GM23338 (cell line): Measurements from ENCODE around the gene TCTA. TPM values are rescaled to one million over a fixed set of nuclear protein-coding genes. Genes with fewer than 3 reads are reported as not detected.

Experiments used
- ATAC-seq: fragments of 200-7000 bp; cut with Tn5 transposase; 3 replicates; pipeline ENCODE4 v1.9.1; 2020
- DNase-seq: peaks from one replicate; pipeline ENCODE4 v3.0.0-alpha.2; 2015; ENCODE audit warnings: low spot score
- H2AFZ ChIP-seq: fragments of 200-600 bp; sonication (generic); 2 replicates; pipeline ENCODE4 v1.8.0; 2016; ENCODE audit warnings: antibody characterized with exemption, mild to moderate bottlenecking, moderate library complexity
- H3F3A ChIP-seq: fragments of 200-600 bp; sonication (generic); replicated peaks from 2 replicates; pipeline ENCODE4 v1.8.0; 2017; ENCODE audit warnings: antibody characterized with exemption, mixed run types, low read depth
- H3K27ac ChIP-seq: fragments of 200-600 bp; sonication (generic); 2 replicates; pipeline ENCODE4 v1.6.1; 2016; ENCODE audit warnings: low read depth
- H3K27me3 ChIP-seq: fragments of 200-600 bp; sonication (generic); 2 replicates; pipeline ENCODE4 v1.8.0; 2016; ENCODE audit warnings: mild to moderate bottlenecking, mixed run types, moderate library complexity; ENCODE audit not compliant: insufficient read depth
- H3K36me3 ChIP-seq: fragments of 200-600 bp; sonication (generic); 2 replicates; pipeline ENCODE4 v1.8.0; 2016; ENCODE audit warnings: mild to moderate bottlenecking; ENCODE audit not compliant: insufficient read depth
- H3K4me1 ChIP-seq: fragments of 200-600 bp; sonication (generic); 2 replicates; pipeline ENCODE4 v1.8.0; 2016; ENCODE audit warnings: mild to moderate bottlenecking, moderate library complexity; ENCODE audit not compliant: insufficient read depth
- H3K4me2 ChIP-seq: fragments of 200-600 bp; sonication (generic); 2 replicates; pipeline ENCODE4 v1.7.1; 2017; ENCODE audit warnings: mixed run types
- H3K4me3 ChIP-seq: fragments of 200-600 bp; sonication (generic); 2 replicates; pipeline ENCODE4 v1.6.1; 2016; ENCODE audit warnings: mixed run types
- H3K79me2 ChIP-seq: fragments of 200-600 bp; sonication (generic); replicated peaks from 2 replicates; pipeline ENCODE4 v1.8.0; 2017; ENCODE audit warnings: mild to moderate bottlenecking; ENCODE audit not compliant: insufficient read depth
- H3K9me2 ChIP-seq: fragments of 200-600 bp; sonication (generic); 2 replicates; pipeline ENCODE4 v1.8.0; 2017; ENCODE audit not compliant: insufficient read depth
- H4K20me1 ChIP-seq: fragments of 200-600 bp; sonication (generic); replicated peaks from 2 replicates; pipeline ENCODE4 v1.8.0; 2017; ENCODE audit warnings: mild to moderate bottlenecking; ENCODE audit not compliant: insufficient read depth
- H3K27ac Mint-ChIP-seq: 2 replicates; pipeline ENCODE4 v1.8.0; 2020; ENCODE audit warnings: inconsistent platforms, mild to moderate bottlenecking, moderate library complexity, mixed read lengths
- H3K27me3 Mint-ChIP-seq: 3 replicates; pipeline ENCODE4 v1.8.0; 2022; ENCODE audit warnings: low read depth, mild to moderate bottlenecking, moderate library complexity, mixed read lengths, inconsistent platforms; ENCODE audit not compliant: insufficient read depth, poor library complexity
- H3K36me3 Mint-ChIP-seq: 3 replicates; pipeline ENCODE4 v1.8.0; 2021; ENCODE audit warnings: low read depth, mild to moderate bottlenecking, inconsistent platforms, moderate library complexity, mixed read lengths
- H3K4me1 Mint-ChIP-seq: 3 replicates; pipeline ENCODE4 v1.8.0; 2020; ENCODE audit warnings: mild to moderate bottlenecking, inconsistent platforms, mixed read lengths
- H3K4me3 Mint-ChIP-seq: 3 replicates; pipeline ENCODE4 v1.8.0; 2021; ENCODE audit warnings: moderate library complexity, mild to moderate bottlenecking, inconsistent platforms, mixed read lengths
- H3K9me3 Mint-ChIP-seq: 3 replicates; pipeline ENCODE4 v1.8.0; 2020; ENCODE audit warnings: moderate library complexity, mild to moderate bottlenecking, inconsistent platforms, mixed read lengths
- EZH2phosphoT487 ChIP-seq: fragments of 200-600 bp; sonication (generic); IDR thresholded peaks from one replicate; pipeline ENCODE4 v1.8.1; 2018; ENCODE audit warnings: antibody characterized with exemption; ENCODE audit not compliant: unreplicated experiment
- JUNB ChIP-seq: IDR thresholded peaks from one replicate; pipeline ENCODE4 v1.6.1; 2016; ENCODE audit warnings: antibody characterized with exemption; ENCODE audit not compliant: unreplicated experiment
- NANOG ChIP-seq: IDR thresholded peaks from 2 replicates; pipeline ENCODE4 v1.6.1; 2016; ENCODE audit warnings: antibody characterized with exemption, borderline replicate concordance
- ZNF114 ChIP-seq: fragments of 250-450 bp; sonication (Bioruptor Pico); IDR thresholded peaks from 2 replicates; pipeline ENCODE4 v1.5.0; 2020; ENCODE audit warnings: mild to moderate bottlenecking, moderate library complexity
- ZNF331 ChIP-seq: fragments of 250-450 bp; sonication (Bioruptor Pico); IDR thresholded peaks from 2 replicates; pipeline ENCODE4 v1.5.0; 2020; ENCODE audit warnings: low read depth, mild to moderate bottlenecking, moderate library complexity
- polyA plus RNA-seq: library from polyadenylated mRNA; unstranded; fragments of >200 nt; fragmentation: Nextera tagmentation; extraction: Ambion mirVana; gene quantifications from 2 replicates; pipeline ENCODE4 v1.2.1, GENCODE V29; 2016
- total RNA-seq: library from RNA; depleted of rRNA; stranded (reverse); fragments of >200 nt; shearing (Covaris generic); gene quantifications from 2 replicates; pipeline ENCODE4 v1.2.3, GENCODE V29; 2014
- TF ChIP-seq, protein P1 (sequence below): fragments of 250-450 bp; sonication (Bioruptor Pico); IDR thresholded peaks from 2 replicates; pipeline ENCODE4 v1.5.0; 2020; ENCODE audit warnings: mild to moderate bottlenecking, moderate library complexity
- TF ChIP-seq, protein P2 (sequence below), 2 experiments: fragments of 200-600 bp in 1 of 2; sonication (generic) in 1 of 2; conservative IDR thresholded peaks; 2 replicates each; pipeline versions ENCODE4 v1.5.1 to v1.6.1; 2016 to 2017; ENCODE audit warnings: antibody characterized with exemption in 2 of 2, low read depth in 2 of 2, mild to moderate bottlenecking in 2 of 2, moderate library complexity in 1 of 2

The TCTA gene
- total and polyA plus RNA-seq, 2 experiments from 2014 or later: 4.0 to 5.0 TPM

DNA sequence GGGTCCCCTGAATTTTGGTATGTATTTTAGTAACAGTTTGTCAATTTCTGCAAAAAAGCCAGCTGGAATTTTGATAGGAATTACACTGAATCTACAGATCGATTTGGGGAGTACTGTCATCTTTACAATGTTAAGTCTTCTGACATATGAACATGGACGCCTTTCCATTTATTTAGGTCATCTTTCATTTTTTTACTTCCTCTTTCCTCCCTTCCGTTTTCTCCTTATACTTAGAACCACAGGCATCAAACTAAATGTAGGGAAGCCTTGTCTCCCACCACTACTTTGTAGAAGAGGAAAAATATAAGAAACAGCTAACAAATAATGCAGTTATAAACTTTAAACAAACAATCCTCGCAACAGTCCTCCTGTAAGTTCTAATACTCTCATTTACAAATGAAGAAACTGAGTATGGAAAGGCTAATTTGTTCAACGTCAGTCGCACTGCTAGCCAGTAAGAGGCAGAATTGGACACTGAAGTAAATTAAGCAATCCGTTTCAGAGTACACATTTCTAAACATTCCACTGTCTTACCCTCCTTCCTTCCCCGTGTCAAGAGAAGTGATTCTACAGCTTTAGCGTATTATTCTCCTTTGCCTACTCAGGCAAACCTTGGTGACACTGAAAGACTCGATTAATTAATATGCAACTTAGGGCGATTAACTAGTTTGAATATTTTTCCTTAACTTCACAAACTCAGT, 26.0 kb upstream of the TCTA start (continued):
- TF ChIP-seq, protein P1, sequence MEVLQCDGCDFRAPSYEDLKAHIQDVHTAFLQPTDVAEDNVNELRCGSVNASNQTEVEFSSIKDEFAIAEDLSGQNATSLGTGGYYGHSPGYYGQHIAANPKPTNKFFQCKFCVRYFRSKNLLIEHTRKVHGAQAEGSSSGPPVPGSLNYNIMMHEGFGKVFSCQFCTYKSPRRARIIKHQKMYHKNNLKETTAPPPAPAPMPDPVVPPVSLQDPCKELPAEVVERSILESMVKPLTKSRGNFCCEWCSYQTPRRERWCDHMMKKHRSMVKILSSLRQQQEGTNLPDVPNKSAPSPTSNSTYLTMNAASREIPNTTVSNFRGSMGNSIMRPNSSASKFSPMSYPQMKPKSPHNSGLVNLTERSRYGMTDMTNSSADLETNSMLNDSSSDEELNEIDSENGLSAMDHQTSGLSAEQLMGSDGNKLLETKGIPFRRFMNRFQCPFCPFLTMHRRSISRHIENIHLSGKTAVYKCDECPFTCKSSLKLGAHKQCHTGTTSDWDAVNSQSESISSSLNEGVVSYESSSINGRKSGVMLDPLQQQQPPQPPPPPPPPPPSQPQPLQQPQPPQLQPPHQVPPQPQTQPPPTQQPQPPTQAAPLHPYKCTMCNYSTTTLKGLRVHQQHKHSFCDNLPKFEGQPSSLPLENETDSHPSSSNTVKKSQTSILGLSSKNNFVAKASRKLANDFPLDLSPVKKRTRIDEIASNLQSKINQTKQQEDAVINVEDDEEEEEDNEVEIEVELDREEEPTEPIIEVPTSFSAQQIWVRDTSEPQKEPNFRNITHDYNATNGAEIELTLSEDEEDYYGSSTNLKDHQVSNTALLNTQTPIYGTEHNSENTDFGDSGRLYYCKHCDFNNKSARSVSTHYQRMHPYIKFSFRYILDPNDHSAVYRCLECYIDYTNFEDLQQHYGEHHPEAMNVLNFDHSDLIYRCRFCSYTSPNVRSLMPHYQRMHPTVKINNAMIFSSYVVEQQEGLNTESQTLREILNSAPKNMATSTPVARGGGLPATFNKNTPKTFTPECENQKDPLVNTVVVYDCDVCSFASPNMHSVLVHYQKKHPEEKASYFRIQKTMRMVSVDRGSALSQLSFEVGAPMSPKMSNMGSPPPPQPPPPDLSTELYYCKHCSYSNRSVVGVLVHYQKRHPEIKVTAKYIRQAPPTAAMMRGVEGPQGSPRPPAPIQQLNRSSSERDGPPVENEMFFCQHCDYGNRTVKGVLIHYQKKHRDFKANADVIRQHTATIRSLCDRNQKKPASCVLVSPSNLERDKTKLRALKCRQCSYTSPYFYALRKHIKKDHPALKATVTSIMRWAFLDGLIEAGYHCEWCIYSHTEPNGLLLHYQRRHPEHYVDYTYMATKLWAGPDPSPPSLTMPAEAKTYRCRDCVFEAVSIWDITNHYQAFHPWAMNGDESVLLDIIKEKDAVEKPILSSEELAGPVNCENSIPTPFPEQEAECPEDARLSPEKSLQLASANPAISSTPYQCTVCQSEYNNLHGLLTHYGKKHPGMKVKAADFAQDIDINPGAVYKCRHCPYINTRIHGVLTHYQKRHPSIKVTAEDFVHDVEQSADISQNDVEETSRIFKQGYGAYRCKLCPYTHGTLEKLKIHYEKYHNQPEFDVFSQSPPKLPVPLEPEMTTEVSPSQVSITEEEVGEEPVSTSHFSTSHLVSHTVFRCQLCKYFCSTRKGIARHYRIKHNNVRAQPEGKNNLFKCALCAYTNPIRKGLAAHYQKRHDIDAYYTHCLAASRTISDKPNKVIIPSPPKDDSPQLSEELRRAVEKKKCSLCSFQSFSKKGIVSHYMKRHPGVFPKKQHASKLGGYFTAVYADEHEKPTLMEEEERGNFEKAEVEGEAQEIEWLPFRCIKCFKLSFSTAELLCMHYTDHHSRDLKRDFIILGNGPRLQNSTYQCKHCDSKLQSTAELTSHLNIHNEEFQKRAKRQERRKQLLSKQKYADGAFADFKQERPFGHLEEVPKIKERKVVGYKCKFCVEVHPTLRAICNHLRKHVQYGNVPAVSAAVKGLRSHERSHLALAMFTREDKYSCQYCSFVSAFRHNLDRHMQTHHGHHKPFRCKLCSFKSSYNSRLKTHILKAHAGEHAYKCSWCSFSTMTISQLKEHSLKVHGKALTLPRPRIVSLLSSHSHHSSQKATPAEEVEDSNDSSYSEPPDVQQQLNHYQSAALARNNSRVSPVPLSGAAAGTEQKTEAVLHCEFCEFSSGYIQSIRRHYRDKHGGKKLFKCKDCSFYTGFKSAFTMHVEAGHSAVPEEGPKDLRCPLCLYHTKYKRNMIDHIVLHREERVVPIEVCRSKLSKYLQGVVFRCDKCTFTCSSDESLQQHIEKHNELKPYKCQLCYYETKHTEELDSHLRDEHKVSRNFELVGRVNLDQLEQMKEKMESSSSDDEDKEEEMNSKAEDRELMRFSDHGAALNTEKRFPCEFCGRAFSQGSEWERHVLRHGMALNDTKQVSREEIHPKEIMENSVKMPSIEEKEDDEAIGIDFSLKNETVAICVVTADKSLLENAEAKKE (CRISPR knock-in tag): no peak
- TF ChIP-seq JUNB (no peak), EZH2phosphoT487 (no peak), ZNF114 (no peak), ZNF331 (CRISPR knock-in tag) (no peak)
- TF ChIP-seq, protein P2, sequence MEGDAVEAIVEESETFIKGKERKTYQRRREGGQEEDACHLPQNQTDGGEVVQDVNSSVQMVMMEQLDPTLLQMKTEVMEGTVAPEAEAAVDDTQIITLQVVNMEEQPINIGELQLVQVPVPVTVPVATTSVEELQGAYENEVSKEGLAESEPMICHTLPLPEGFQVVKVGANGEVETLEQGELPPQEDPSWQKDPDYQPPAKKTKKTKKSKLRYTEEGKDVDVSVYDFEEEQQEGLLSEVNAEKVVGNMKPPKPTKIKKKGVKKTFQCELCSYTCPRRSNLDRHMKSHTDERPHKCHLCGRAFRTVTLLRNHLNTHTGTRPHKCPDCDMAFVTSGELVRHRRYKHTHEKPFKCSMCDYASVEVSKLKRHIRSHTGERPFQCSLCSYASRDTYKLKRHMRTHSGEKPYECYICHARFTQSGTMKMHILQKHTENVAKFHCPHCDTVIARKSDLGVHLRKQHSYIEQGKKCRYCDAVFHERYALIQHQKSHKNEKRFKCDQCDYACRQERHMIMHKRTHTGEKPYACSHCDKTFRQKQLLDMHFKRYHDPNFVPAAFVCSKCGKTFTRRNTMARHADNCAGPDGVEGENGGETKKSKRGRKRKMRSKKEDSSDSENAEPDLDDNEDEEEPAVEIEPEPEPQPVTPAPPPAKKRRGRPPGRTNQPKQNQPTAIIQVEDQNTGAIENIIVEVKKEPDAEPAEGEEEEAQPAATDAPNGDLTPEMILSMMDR (conservative IDR thresholded peaks at IDR 0.05; ENCODE audit: low read depth in 2 of 2): no peak

DNA sequence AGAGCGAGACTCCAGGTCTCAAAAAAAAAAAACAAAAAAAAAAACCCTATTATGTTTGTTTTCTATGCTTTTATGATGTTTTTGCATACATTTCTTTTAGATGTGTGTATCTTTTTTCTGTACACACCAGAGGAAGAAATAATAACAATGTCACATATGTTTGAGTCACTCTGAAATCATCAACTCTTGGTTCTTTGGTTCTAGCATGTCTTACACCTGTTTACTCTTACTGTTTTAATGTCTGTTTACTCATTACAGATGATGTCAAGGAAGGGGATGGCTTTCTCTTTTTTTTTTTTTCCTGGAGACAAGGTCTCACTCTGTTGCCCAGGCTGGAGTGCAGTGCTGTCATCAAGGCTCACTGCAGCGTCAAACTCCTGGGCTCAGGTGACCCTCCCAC, 24.5 kb upstream of the TCTA start:
- H3K4me1 Mint-ChIP-seq: no peaks in the 10 kb centered on the region
- H3F3A ChIP-seq: peaks cover 4% of the 10 kb centered on the region; the same call in 1 of the 2 replicates
- H3K79me2 ChIP-seq: peaks cover 100% of the 10 kb centered on the region
- no peak overlapping the region for H2AFZ ChIP-seq
- no peaks in the 10 kb centered on the region for H3K27me3 Mint-ChIP-seq
- H3K9me2 ChIP-seq: no peaks in the 10 kb centered on the region
- H3K4me3 Mint-ChIP-seq: no peak overlapping the region
- peaks cover 62% of the 10 kb centered on the region for H4K20me1 ChIP-seq
- no peak overlapping the region; the same call in 1 of the 2 replicates for H3K27ac Mint-ChIP-seq
- H3K4me2 ChIP-seq: no peak overlapping the region
- no peak for ATAC-seq
- no peak overlapping the region for H3K4me3 ChIP-seq
- DNase-seq: no peak
- no peak overlapping the region for H3K27ac ChIP-seq
- no peaks in the 10 kb centered on the region for H3K4me1 ChIP-seq
- no peaks in the 10 kb centered on the region for H3K9me3 Mint-ChIP-seq
- peaks cover 3% of the 10 kb centered on the region; the same call in 2 of the 3 replicates for H3K36me3 Mint-ChIP-seq
- H3K36me3 ChIP-seq: no peaks in the 10 kb centered on the region
- H3K27me3 ChIP-seq: no peaks in the 10 kb centered on the region
- TF ChIP-seq NANOG (no peak), ZNF331 (CRISPR knock-in tag) (no peak)
- TF ChIP-seq, protein P1 (CRISPR knock-in tag): no peak
